ENCODE measurements around the gene GAS2L2.

GAS2L2 gene

GRCh38 chr17:35726953-35727460, 26.0 kb downstream of the GAS2L2 start:
- Histone ChIP-seq H3K36me3 (ENCODE audit: control insufficient read depth in 1 of 2, insufficient read depth in 2 of 2, low read depth in 1 of 2, low read length in 2 of 2) (peaks cover 16 to 44% of the 10 kb centered on the region in 2 experiments), H3K14ac (ENCODE audit: low read length in 2 of 2) (peak overlapping the region in 1 of 2 experiments; percentile 71), H3K4ac (ENCODE audit: low read depth in 1 of 2, low read length in 2 of 2) (peak overlapping the region; percentile 35 to 49), H2AK5ac (ENCODE audit: low read length, severe bottlenecking) (peak overlapping the region; percentile 3), H3K9me3 (ENCODE audit: control insufficient read depth, low read length) (no peaks in the 10 kb centered on the region), H3K18ac (ENCODE audit: low read depth in 1 of 2, low read length in 2 of 2) (peak overlapping the region; percentile 68 to 75), H2BK15ac (ENCODE audit: low read depth, poor library complexity, severe bottlenecking) (no peak overlapping the region), H3K79me1 (replicated peaks; ENCODE audit: low read length, poor library complexity, severe bottlenecking) (peaks cover 10% of the 10 kb centered on the region), H3K4me2 (ENCODE audit: low read length, poor library complexity, severe bottlenecking) (peak overlapping the region; percentile 38), H2BK12ac (ENCODE audit: low read length in 2 of 2) (peak overlapping the region; percentile 83 to 96), H3K4me3 (ENCODE audit: insufficient read depth in 1 of 2, low read depth in 1 of 2, low read length in 2 of 2) (peak overlapping the region in 1 of 2 experiments; percentile 29), H3K27me3 (ENCODE audit: control insufficient read depth in 1 of 2, insufficient read depth in 1 of 2, low read length in 2 of 2) (peaks cover 0 to 15% of the 10 kb centered on the region in 2 experiments), H4K91ac (ENCODE audit: low read length) (peak overlapping the region; percentile 57), H3K23ac (ENCODE audit: low read length in 2 of 2) (peak overlapping the region in 1 of 2 experiments; percentile 79), H2BK120ac (ENCODE audit: low read depth, low read length) (peak overlapping the region; percentile 89), H3K4me1 (ENCODE audit: control insufficient read depth, insufficient read depth, low read depth, low read length) (peaks cover 30% of the 10 kb centered on the region), H3K9ac (ENCODE audit: low read length) (peak overlapping the region; percentile 39), H3K27ac (ENCODE audit: low read length, poor library complexity, severe bottlenecking) (peak overlapping the region; percentile 81), H2AFZ (ENCODE audit: low read depth, low read length) (no peak overlapping the region), H4K8ac (ENCODE audit: low read length) (peak overlapping the region; percentile 19), H2BK5ac (ENCODE audit: low read depth, low read length, poor library complexity, severe bottlenecking) (peak overlapping the region; percentile 3)
- 70% methylated on average over 5 of the region's 5 CpGs for WGBS
- no peak for DNase-seq

GRCh38 chr17:35726127-35726952, 26.7 kb downstream of the GAS2L2 start:
- H3K4ac ChIP-seq (ENCODE audit: low read depth in 1 of 2, low read length in 2 of 2): peak overlapping the region in 1 of 2 experiments; percentile 58
- peak overlapping the region in 1 of 2 experiments; percentile 29 for H3K4me3 ChIP-seq (ENCODE audit: insufficient read depth in 1 of 2, low read depth in 1 of 2, low read length in 2 of 2)
- peak overlapping the region; percentile 29 for H4K8ac ChIP-seq (ENCODE audit: low read length)
- H3K4me1 ChIP-seq (ENCODE audit: control insufficient read depth, insufficient read depth, low read depth, low read length): peaks cover 30% of the 10 kb centered on the region
- H4K91ac ChIP-seq (ENCODE audit: low read length): peak overlapping the region; percentile 91
- peak overlapping the region; percentile 39 for H3K9ac ChIP-seq (ENCODE audit: low read length)
- peak overlapping the region; percentile 38 for H3K4me2 ChIP-seq (ENCODE audit: low read length, poor library complexity, severe bottlenecking)
- peak overlapping the region; percentile 37 for H2AK5ac ChIP-seq (ENCODE audit: low read length, severe bottlenecking)
- H3K9me3 ChIP-seq (ENCODE audit: control insufficient read depth, low read length): no peaks in the 10 kb centered on the region
- WGBS: 0% methylated on average over 4 of the region's 6 CpGs
- no peak overlapping the region for H2BK15ac ChIP-seq (ENCODE audit: low read depth, poor library complexity, severe bottlenecking)
- H3K27me3 ChIP-seq (ENCODE audit: control insufficient read depth in 1 of 2, insufficient read depth in 1 of 2, low read length in 2 of 2): peaks cover 0 to 13% of the 10 kb centered on the region in 2 experiments
- peaks cover 12% of the 10 kb centered on the region for H3K79me1 ChIP-seq (replicated peaks; ENCODE audit: low read length, poor library complexity, severe bottlenecking)
- H3K18ac ChIP-seq (ENCODE audit: low read depth in 1 of 2, low read length in 2 of 2): peak overlapping the region; percentile 68 to 75
- peak overlapping the region; percentile 14 to 83 for H2BK12ac ChIP-seq (ENCODE audit: low read length in 2 of 2)
- no peak overlapping the region for H3K23ac ChIP-seq (ENCODE audit: low read length in 2 of 2)
- H3K14ac ChIP-seq (ENCODE audit: low read length in 2 of 2): peak overlapping the region in 1 of 2 experiments; percentile 65
- no peak overlapping the region for H2AFZ ChIP-seq (ENCODE audit: low read depth, low read length)
- peak overlapping the region; percentile 81 for H3K27ac ChIP-seq (ENCODE audit: low read length, poor library complexity, severe bottlenecking)
- H2BK120ac ChIP-seq (ENCODE audit: low read depth, low read length): peak overlapping the region; percentile 89
- peak overlapping the region; percentile 3 for H2BK5ac ChIP-seq (ENCODE audit: low read depth, low read length, poor library complexity, severe bottlenecking)
- DNase-seq: peak; percentile 96
- H3K36me3 ChIP-seq (ENCODE audit: control insufficient read depth in 1 of 2, insufficient read depth in 2 of 2, low read depth in 1 of 2, low read length in 2 of 2): peaks cover 18 to 49% of the 10 kb centered on the region in 2 experiments

- Histone ChIP-seq H3K4me2 (ENCODE audit: low read length, poor library complexity, severe bottlenecking) (peak overlapping the region; percentile 20), H2BK120ac (ENCODE audit: low read depth, low read length) (no peak overlapping the region), H3K4me3 (ENCODE audit: insufficient read depth in 1 of 2, low read depth in 1 of 2, low read length in 2 of 2) (no peak overlapping the region), H2BK5ac (ENCODE audit: low read depth, low read length, poor library complexity, severe bottlenecking) (no peak overlapping the region), H2AK5ac (ENCODE audit: low read length, severe bottlenecking) (peak overlapping the region; percentile 37), H4K91ac (ENCODE audit: low read length) (peak overlapping the region; percentile 91), H3K4me1 (ENCODE audit: control insufficient read depth, insufficient read depth, low read depth, low read length) (peaks cover 27% of the 10 kb centered on the region), H3K27me3 (ENCODE audit: control insufficient read depth in 1 of 2, insufficient read depth in 1 of 2, low read length in 2 of 2) (peaks cover 0 to 8% of the 10 kb centered on the region in 2 experiments), H3K4ac (ENCODE audit: low read depth in 1 of 2, low read length in 2 of 2) (peak overlapping the region in 1 of 2 experiments; percentile 58), H4K8ac (ENCODE audit: low read length) (peak overlapping the region; percentile 29), H3K18ac (ENCODE audit: low read depth in 1 of 2, low read length in 2 of 2) (peak overlapping the region; percentile 46 to 62), H3K79me1 (replicated peaks; ENCODE audit: low read length, poor library complexity, severe bottlenecking) (peaks cover 15% of the 10 kb centered on the region), H3K23ac (ENCODE audit: low read length in 2 of 2) (no peak overlapping the region), H3K36me3 (ENCODE audit: control insufficient read depth in 1 of 2, insufficient read depth in 2 of 2, low read depth in 1 of 2, low read length in 2 of 2) (peaks cover 18 to 54% of the 10 kb centered on the region in 2 experiments), H3K9me3 (ENCODE audit: control insufficient read depth, low read length) (no peaks in the 10 kb centered on the region), H3K14ac (ENCODE audit: low read length in 2 of 2) (peak overlapping the region in 1 of 2 experiments; percentile 65), H2BK12ac (ENCODE audit: low read length in 2 of 2) (peak overlapping the region; percentile 14 to 81), H3K27ac (ENCODE audit: low read length, poor library complexity, severe bottlenecking) (peak overlapping the region; percentile 81), H2BK15ac (ENCODE audit: low read depth, poor library complexity, severe bottlenecking) (no peak overlapping the region), H2AFZ (ENCODE audit: low read depth, low read length) (no peak overlapping the region), H3K9ac (ENCODE audit: low read length) (no peak overlapping the region)
- no peak for DNase-seq
- WGBS: 45% methylated on average over 2 of the region's 2 CpGs
Measured at GRCh38 chr17:35725802-35726126, 27.3 kb downstream of the GAS2L2 start.

- no peak for DNase-seq
- Histone ChIP-seq H3K9ac (ENCODE audit: low read length) (no peak overlapping the region), H2BK120ac (ENCODE audit: low read depth, low read length) (no peak overlapping the region), H2BK15ac (ENCODE audit: low read depth, poor library complexity, severe bottlenecking) (no peak overlapping the region), H2AK5ac (ENCODE audit: low read length, severe bottlenecking) (peak overlapping the region; percentile 12), H2BK5ac (ENCODE audit: low read depth, low read length, poor library complexity, severe bottlenecking) (no peak overlapping the region), H3K27me3 (ENCODE audit: control insufficient read depth in 1 of 2, insufficient read depth in 1 of 2, low read length in 2 of 2) (peaks cover 0 to 4% of the 10 kb centered on the region in 2 experiments), H2BK12ac (ENCODE audit: low read length in 2 of 2) (no peak overlapping the region), H3K4me3 (ENCODE audit: insufficient read depth in 1 of 2, low read depth in 1 of 2, low read length in 2 of 2) (no peak overlapping the region), H3K4me2 (ENCODE audit: low read length, poor library complexity, severe bottlenecking) (no peak overlapping the region), H3K23ac (ENCODE audit: low read length in 2 of 2) (no peak overlapping the region), H3K4ac (ENCODE audit: low read depth in 1 of 2, low read length in 2 of 2) (peak overlapping the region; percentile 21 to 59), H3K18ac (ENCODE audit: low read depth in 1 of 2, low read length in 2 of 2) (peak overlapping the region in 1 of 2 experiments; percentile 46), H3K14ac (ENCODE audit: low read length in 2 of 2) (no peak overlapping the region), H2AFZ (ENCODE audit: low read depth, low read length) (no peak overlapping the region), H3K27ac (ENCODE audit: low read length, poor library complexity, severe bottlenecking) (peak overlapping the region; percentile 81), H3K36me3 (ENCODE audit: control insufficient read depth in 1 of 2, insufficient read depth in 2 of 2, low read depth in 1 of 2, low read length in 2 of 2) (peaks cover 18 to 58% of the 10 kb centered on the region in 2 experiments), H3K9me3 (ENCODE audit: control insufficient read depth, low read length) (no peaks in the 10 kb centered on the region), H3K4me1 (ENCODE audit: control insufficient read depth, insufficient read depth, low read depth, low read length) (peaks cover 27% of the 10 kb centered on the region), H4K8ac (ENCODE audit: low read length) (peak overlapping the region; percentile 66), H4K91ac (ENCODE audit: low read length) (no peak overlapping the region), H3K79me1 (replicated peaks; ENCODE audit: low read length, poor library complexity, severe bottlenecking) (peaks cover 15% of the 10 kb centered on the region)
- 98% methylated on average over 4 of the region's 4 CpGs for WGBS
Measured at GRCh38 chr17:35725058-35725457, 28.0 kb downstream of the GAS2L2 start.

Data from mesenchymal stem cell (in vitro differentiated cells and primary cell).